Spinal cord (tissue), 10 donors: ENCODE results near the gene INSR. TPM values are rescaled to one million over a fixed set of nuclear protein-coding genes. Genes with fewer than 3 reads are reported as not detected.

Experiments used
- DNase-seq, 6 donors: peaks; one replicate each; pipeline versions ENCODE4 v3.0.0 to v3.0.0-alpha.2; 2013 to 2015; ENCODE audit warnings: low spot score in 6 of 6, low read depth in 4 of 6
- H3K27ac ChIP-seq: one replicate; pipeline ENCODE4 v1.5.1; 2013; ENCODE audit warnings: low read depth, low read length, control low read depth
- H3K27me3 ChIP-seq: one replicate; pipeline ENCODE4 v1.6.1; 2013; ENCODE audit warnings: low read length; ENCODE audit not compliant: control insufficient read depth, insufficient read depth
- H3K36me3 ChIP-seq: one replicate; pipeline ENCODE4 v1.6.1; 2013; ENCODE audit warnings: low read length; ENCODE audit not compliant: control insufficient read depth, insufficient read depth
- H3K4me1 ChIP-seq: one replicate; pipeline ENCODE4 v1.6.1; 2013; ENCODE audit warnings: low read length; ENCODE audit not compliant: control insufficient read depth, insufficient read depth
- H3K4me3 ChIP-seq: one replicate; pipeline ENCODE4 v1.5.1; 2013; ENCODE audit warnings: low read depth, low read length, control low read depth
- H3K9me3 ChIP-seq: one replicate; pipeline ENCODE4 v1.6.1; 2013; ENCODE audit warnings: low read length; ENCODE audit not compliant: control insufficient read depth, insufficient read depth
- WGBS: methylation state at CpG from one replicate; pipeline ENCODE4 v1.1.5; 2013; ENCODE audit warnings: missing lambda C conversion rate; ENCODE audit not compliant: insufficient coverage; 5-methylcytosine and 5-hydroxymethylcytosine counted together
- polyA plus RNA-seq, 2 donors: library from polyadenylated mRNA; unstranded; fragments of 120-200 nt; gene quantifications; one replicate each; pipeline ENCODE4 v1.2.1, GENCODE V29; 2013; ENCODE audit not compliant: insufficient read length in 2 of 2
- total RNA-seq, 2 donors: library from RNA; depleted of rRNA in 1 of 2; stranded (reverse); fragments of 120-200 nt in 1 of 2; fragments of >200 nt in 1 of 2; gene quantifications; one replicate each; pipeline versions ENCODE4 v1.2.3 to v1.2.4, GENCODE V29; 2013 to 2014
- donor health status: healthy.

Gene INSR
- total and polyA plus RNA-seq, 4 donors: 15.3 to 47.7 (median 33.2) TPM

- Histone ChIP-seq H3K36me3 (peaks cover 5% of the 10 kb centered on the region), H3K9me3 (no peaks in the 10 kb centered on the region), H3K4me1 (no peaks in the 10 kb centered on the region), H3K27me3 (no peaks in the 10 kb centered on the region), H3K27ac (no peak overlapping the region), H3K4me3 (no peak overlapping the region)
- DNase-seq: no peak
- 59% methylated on average over 6 of the region's 12 CpGs for WGBS
Measured at GRCh38 chr19:7188698-7189629, 105.2 kb downstream of the INSR start.

- no peak overlapping the region for H3K4me3 ChIP-seq
- DNase-seq: no peak
Measured at GRCh38 chr19:7187605-7188339, 106.4 kb downstream of the INSR start.

GRCh38 chr19:7182489-7182888, 111.7 kb downstream of the INSR start:
- no peak overlapping the region for H3K4me3 ChIP-seq
- no peak for DNase-seq
- no peaks in the 10 kb centered on the region for H3K9me3 ChIP-seq
- H3K4me1 ChIP-seq: peaks cover 8% of the 10 kb centered on the region
- no peaks in the 10 kb centered on the region for H3K27me3 ChIP-seq
- H3K36me3 ChIP-seq: peaks cover 10% of the 10 kb centered on the region
- peak overlapping the region; percentile 84 for H3K27ac ChIP-seq
- no CpG with 5 or more reads among the region's 5 CpGs for WGBS

More at GRCh38 chr19:7187605-7188339, 106.4 kb downstream of the INSR start:
- peaks cover 10% of the 10 kb centered on the region for H3K36me3 ChIP-seq
- H3K27me3 ChIP-seq: no peaks in the 10 kb centered on the region
- no peak overlapping the region for H3K27ac ChIP-seq
- H3K4me1 ChIP-seq: peaks cover 4% of the 10 kb centered on the region
- WGBS: 72% methylated on average over 3 of the region's 10 CpGs
- no peaks in the 10 kb centered on the region for H3K9me3 ChIP-seq

GRCh38 chr19:7179917-7180306, 114.3 kb downstream of the INSR start:
- Histone ChIP-seq H3K4me1 (peaks cover 8% of the 10 kb centered on the region), H3K4me3 (no peak overlapping the region), H3K27ac (peak overlapping the region; percentile 57), H3K27me3 (no peaks in the 10 kb centered on the region), H3K36me3 (peaks cover 13% of the 10 kb centered on the region), H3K9me3 (no peaks in the 10 kb centered on the region)
- no peak for DNase-seq
- 100% methylated on average over 1 of the region's 3 CpGs for WGBS

GRCh38 chr19:7177926-7178325, 116.3 kb downstream of the INSR start:
- no peak overlapping the region for H3K4me3 ChIP-seq
- no peak for DNase-seq
- peaks cover 3% of the 10 kb centered on the region for H3K4me1 ChIP-seq
- no peaks in the 10 kb centered on the region for H3K9me3 ChIP-seq
- 63% methylated on average over 2 of the region's 7 CpGs for WGBS
- peaks cover 14% of the 10 kb centered on the region for H3K36me3 ChIP-seq
- no peaks in the 10 kb centered on the region for H3K27me3 ChIP-seq
- no peak overlapping the region for H3K27ac ChIP-seq

- no peaks in the 10 kb centered on the region for H3K9me3 ChIP-seq
- H3K4me1 ChIP-seq: peaks cover 3% of the 10 kb centered on the region
- no peak overlapping the region for H3K27ac ChIP-seq
- no peaks in the 10 kb centered on the region for H3K27me3 ChIP-seq
- H3K4me3 ChIP-seq: no peak overlapping the region
- DNase-seq: no peak
- WGBS: 90% methylated on average over 4 of the region's 4 CpGs
- peaks cover 22% of the 10 kb centered on the region for H3K36me3 ChIP-seq
Measured at GRCh38 chr19:7176792-7177191, 117.4 kb downstream of the INSR start.

GRCh38 chr19:7172794-7173193, 121.4 kb downstream of the INSR start:
- H3K4me1 ChIP-seq: no peaks in the 10 kb centered on the region
- H3K4me3 ChIP-seq: no peak overlapping the region
- 100% methylated on average over 1 of the region's 4 CpGs for WGBS
- H3K27me3 ChIP-seq: no peaks in the 10 kb centered on the region
- no peak for DNase-seq
- no peak overlapping the region for H3K27ac ChIP-seq
- peaks cover 48% of the 10 kb centered on the region for H3K36me3 ChIP-seq
- no peaks in the 10 kb centered on the region for H3K9me3 ChIP-seq

- Histone ChIP-seq H3K4me3 (no peak overlapping the region), H3K9me3 (no peaks in the 10 kb centered on the region), H3K4me1 (no peaks in the 10 kb centered on the region), H3K36me3 (peaks cover 62% of the 10 kb centered on the region), H3K27me3 (no peaks in the 10 kb centered on the region), H3K27ac (no peak overlapping the region)
- DNase-seq: peak in 1 of 6 donors; percentile 16
Measured at GRCh38 chr19:7170983-7171382, 123.2 kb downstream of the INSR start.

- Histone ChIP-seq H3K9me3 (no peaks in the 10 kb centered on the region), H3K36me3 (peaks cover 65% of the 10 kb centered on the region), H3K4me3 (no peak overlapping the region), H3K4me1 (no peaks in the 10 kb centered on the region), H3K27ac (no peak overlapping the region), H3K27me3 (no peaks in the 10 kb centered on the region)
- WGBS: 33% methylated on average over 4 of the region's 6 CpGs
- DNase-seq: no peak
Measured at GRCh38 chr19:7168941-7169340, 125.3 kb downstream of the INSR start.
